ENCODE measurements around the gene ING5. TPM values are rescaled to one million over a fixed set of nuclear protein-coding genes. Genes with fewer than 3 reads are reported as not detected.
"Not testable (repeated sequence)": the region's sequence is repeated elsewhere in the genome, so short reads cannot be mapped to it uniquely, and the experiment has no call there.

The ING5 gene
- total RNA-seq, 2 experiments from 2014 or later: 41.0 to 43.8 TPM

- intact Hi-C loops (cut with micrococcal nuclease): no loop called here
- H3K4me1 Mint-ChIP-seq (ENCODE audit: low read depth): peaks cover 50% of the 10 kb centered on the region
- peaks cover 8% of the 10 kb centered on the region for H3K36me3 Mint-ChIP-seq (ENCODE audit: low read depth)
- peak overlapping the region; percentile 78 for H3K4me3 Mint-ChIP-seq
- no peaks in the 10 kb centered on the region for H3K27me3 Mint-ChIP-seq (ENCODE audit: low read depth)
- no peak for DNase-seq
- no peaks in the 10 kb centered on the region for H3K9me3 Mint-ChIP-seq
- no peak overlapping the region for H3K27ac Mint-ChIP-seq
- CTCF ChIA-PET: interaction anchor here (0.9 kb wide), 1 partner anchor 142 kb away, joined by 3 read pairs; no protein-coding TSS in a partner anchor
Measured at GRCh38 chr2:241736111-241736510, 34.3 kb downstream of the ING5 start.

DNA sequence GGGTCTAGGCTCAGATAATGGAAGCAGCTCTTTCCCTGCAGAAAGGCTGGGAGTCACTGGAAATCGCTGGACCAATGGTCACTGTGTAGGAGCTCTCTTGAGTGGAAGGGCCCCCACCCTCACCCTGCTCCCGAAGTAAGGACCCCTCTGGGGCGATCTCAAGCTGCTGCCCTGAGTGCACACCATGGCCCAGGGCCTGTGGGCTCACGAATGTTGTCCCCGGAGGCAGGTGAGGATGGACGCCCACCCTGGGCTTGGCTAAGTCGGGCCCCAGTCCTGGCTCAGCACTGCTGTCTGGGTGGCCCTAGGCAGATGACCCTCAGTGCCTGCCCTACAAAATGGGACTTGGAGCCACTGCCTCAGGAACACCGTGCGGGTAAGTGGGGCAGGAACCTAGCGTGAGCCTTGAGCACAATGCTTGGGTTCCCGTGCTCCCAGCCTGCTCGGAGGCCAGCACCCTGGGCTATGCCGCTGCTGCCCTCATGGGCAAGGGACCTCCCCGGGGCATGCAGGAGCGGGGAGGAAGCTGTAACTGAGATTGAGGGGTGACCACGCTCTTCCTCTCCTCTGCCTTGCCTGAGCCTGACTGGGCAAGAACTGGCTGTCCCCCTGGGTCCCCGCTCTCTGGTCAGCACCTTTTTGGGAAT lies 36.3 kb downstream of the ING5 start:
- Mint-ChIP-seq H3K27me3 (ENCODE audit: low read depth) (no peaks in the 10 kb centered on the region), H3K27ac (no peak overlapping the region), H3K9me3 (no peaks in the 10 kb centered on the region), H3K4me3 (no peak overlapping the region), H3K36me3 (ENCODE audit: low read depth) (peaks cover 9% of the 10 kb centered on the region), H3K4me1 (ENCODE audit: low read depth) (peaks cover 43% of the 10 kb centered on the region)
- DNase-seq: no peak
- intact Hi-C loops (cut with micrococcal nuclease): no loop called here
- CTCF ChIA-PET: interaction anchor here (0.7 kb wide), 1 partner anchor 14 kb away, joined by 3 read pairs; no protein-coding TSS in a partner anchor

GRCh38 chr2:241739177-241739576 lies 37.3 kb downstream of the ING5 start:
- H3K9me3 Mint-ChIP-seq: no peaks in the 10 kb centered on the region
- no peak for DNase-seq
- no peak overlapping the region for H3K4me3 Mint-ChIP-seq
- no peaks in the 10 kb centered on the region for H3K27me3 Mint-ChIP-seq (ENCODE audit: low read depth)
- no peak overlapping the region for H3K27ac Mint-ChIP-seq
- intact Hi-C loops (cut with micrococcal nuclease): no loop called here
- H3K36me3 Mint-ChIP-seq (ENCODE audit: low read depth): peaks cover 9% of the 10 kb centered on the region
- H3K4me1 Mint-ChIP-seq (ENCODE audit: low read depth): peaks cover 39% of the 10 kb centered on the region
- CTCF ChIA-PET: interaction anchor here (0.6 to 2.6 kb wide), 2 partner anchors 38 to 139 kb away, joined by 3 to 8 read pairs; no protein-coding TSS in a partner anchor

DNA sequence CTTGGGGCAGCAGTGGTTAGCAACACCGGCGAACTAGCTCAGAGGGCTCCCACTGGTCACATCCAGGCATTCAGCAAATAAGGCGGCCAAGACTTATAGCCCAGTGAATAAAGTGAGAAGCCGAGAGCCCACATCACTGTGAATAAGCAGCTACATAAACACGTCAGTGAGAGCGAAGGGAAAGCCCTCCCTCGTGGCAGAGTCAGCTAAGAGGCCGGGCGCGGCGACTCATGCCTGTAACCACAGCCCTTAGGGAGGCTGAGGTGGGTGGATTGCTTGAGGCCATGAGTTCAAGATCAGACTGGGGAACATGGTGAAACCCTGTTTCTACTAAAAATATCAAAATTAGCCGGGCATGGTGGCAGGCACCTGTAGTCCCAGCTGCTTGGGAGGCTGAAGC lies 37.8 kb downstream of the ING5 start:
- Mint-ChIP-seq H3K4me3 (no peak overlapping the region), H3K4me1 (ENCODE audit: low read depth) (peaks cover 39% of the 10 kb centered on the region), H3K9me3 (no peaks in the 10 kb centered on the region), H3K36me3 (ENCODE audit: low read depth) (peaks cover 9% of the 10 kb centered on the region), H3K27me3 (ENCODE audit: low read depth) (no peaks in the 10 kb centered on the region), H3K27ac (no peak overlapping the region)
- intact Hi-C loops (cut with micrococcal nuclease): no loop called here
- DNase-seq: peak; percentile 71
- CTCF ChIA-PET: interaction anchor here (0.6 to 2.6 kb wide), 2 partner anchors 39 to 139 kb away, joined by 3 to 8 read pairs; no protein-coding TSS in a partner anchor

DNA sequence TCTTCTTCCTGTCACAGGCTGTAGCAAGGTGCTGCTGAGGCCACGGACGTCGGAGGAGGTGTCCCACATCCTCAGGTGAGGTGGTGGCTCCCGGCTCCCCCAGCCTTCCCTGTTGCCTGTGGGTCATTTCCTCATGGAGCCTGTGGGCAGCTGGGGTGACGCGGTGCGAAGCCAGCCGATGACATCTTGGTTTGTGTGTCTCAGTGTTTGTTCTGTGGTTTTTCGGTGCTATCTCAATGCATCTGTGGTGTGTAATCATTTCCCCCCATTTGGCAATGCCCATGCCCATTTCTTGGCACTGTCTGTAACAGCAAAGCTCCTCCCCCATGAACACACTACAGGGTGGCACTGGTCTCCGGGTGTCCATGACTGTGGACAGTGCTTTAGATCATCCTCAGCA lies 39.2 kb downstream of the ING5 start:
- Mint-ChIP-seq H3K4me3 (no peak overlapping the region), H3K27me3 (ENCODE audit: low read depth) (no peaks in the 10 kb centered on the region), H3K9me3 (no peaks in the 10 kb centered on the region), H3K36me3 (ENCODE audit: low read depth) (peaks cover 15% of the 10 kb centered on the region), H3K27ac (no peak overlapping the region), H3K4me1 (ENCODE audit: low read depth) (peaks cover 36% of the 10 kb centered on the region)
- CTCF ChIA-PET: interaction anchor here (2.6 kb wide), 1 partner anchor 138 kb away, joined by 8 read pairs; no protein-coding TSS in a partner anchor
- peak; percentile 41 for DNase-seq
- intact Hi-C loops (cut with micrococcal nuclease): no loop called here

DNA sequence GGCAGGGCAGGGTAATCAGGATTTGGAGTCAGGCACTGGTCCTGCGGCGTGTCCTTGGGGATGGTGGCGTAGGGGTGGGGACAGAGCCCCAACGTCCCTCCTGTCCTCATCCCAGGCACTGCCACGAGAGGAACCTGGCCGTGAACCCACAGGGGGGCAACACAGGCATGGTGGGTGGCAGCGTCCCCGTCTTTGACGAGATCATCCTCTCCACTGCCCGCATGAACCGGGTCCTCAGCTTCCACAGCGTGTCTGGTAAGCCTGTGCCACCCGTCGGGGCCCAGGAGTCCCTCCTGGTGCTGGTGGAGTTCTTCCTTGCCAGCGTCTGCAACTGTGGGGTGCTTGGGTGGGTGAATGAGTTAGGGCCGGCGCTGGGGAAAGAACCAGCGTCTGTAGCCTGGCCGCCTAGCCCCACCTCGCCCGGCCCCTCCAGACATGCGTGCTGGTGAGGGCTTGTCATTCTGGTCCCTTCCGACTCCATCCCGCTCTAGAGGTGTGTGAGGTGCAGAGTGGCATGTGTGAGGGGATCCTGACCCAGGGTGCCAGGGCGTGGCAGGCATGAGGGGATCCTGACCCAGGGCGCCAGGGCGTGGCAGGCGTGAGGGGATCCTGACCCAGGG lies 40.6 kb downstream of the ING5 start:
- Mint-ChIP-seq H3K27ac (no peak overlapping the region), H3K4me3 (no peak overlapping the region), H3K36me3 (ENCODE audit: low read depth) (peaks cover 16% of the 10 kb centered on the region), H3K9me3 (no peaks in the 10 kb centered on the region), H3K27me3 (ENCODE audit: low read depth) (no peaks in the 10 kb centered on the region), H3K4me1 (ENCODE audit: low read depth) (peaks cover 31% of the 10 kb centered on the region)
- no peak for DNase-seq
- intact Hi-C loops (cut with micrococcal nuclease): no loop called here
- CTCF ChIA-PET: no interaction called here

DNA sequence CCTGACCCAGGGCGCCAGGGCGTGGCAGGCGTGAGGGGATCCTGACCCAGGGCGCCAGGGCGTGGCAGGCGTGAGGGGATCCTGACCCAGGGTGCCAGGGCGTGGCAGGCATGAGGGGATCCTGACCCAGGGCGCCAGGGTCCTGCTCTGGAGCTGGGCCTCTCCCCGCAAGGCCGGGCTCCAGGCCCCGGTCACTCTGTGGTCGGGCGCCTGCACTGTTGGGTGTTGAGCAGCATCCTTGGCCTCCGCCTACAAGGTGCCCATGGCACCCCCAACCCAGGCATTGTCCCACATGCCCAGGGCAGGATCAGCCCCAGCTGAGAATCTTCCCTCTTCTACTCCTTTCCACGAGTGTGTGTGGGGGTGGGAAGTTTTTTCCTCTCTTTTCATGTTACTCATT lies 41.2 kb downstream of the ING5 start:
- Mint-ChIP-seq H3K4me1 (ENCODE audit: low read depth) (peaks cover 27% of the 10 kb centered on the region), H3K36me3 (ENCODE audit: low read depth) (peaks cover 16% of the 10 kb centered on the region)
- H3K9me3 Mint-ChIP-seq; H3K27me3 Mint-ChIP-seq (ENCODE audit: low read depth); H3K27ac Mint-ChIP-seq; intact Hi-C loops (cut with micrococcal nuclease); DNase-seq; H3K4me3 Mint-ChIP-seq; CTCF ChIA-PET: not testable (repeated sequence)

- Mint-ChIP-seq H3K36me3 (ENCODE audit: low read depth) (peaks cover 16% of the 10 kb centered on the region), H3K27me3 (ENCODE audit: low read depth) (no peaks in the 10 kb centered on the region), H3K4me3 (no peak overlapping the region), H3K4me1 (ENCODE audit: low read depth) (peaks cover 25% of the 10 kb centered on the region), H3K9me3 (no peaks in the 10 kb centered on the region), H3K27ac (no peak overlapping the region)
- CTCF ChIA-PET: no interaction called here
- intact Hi-C loops (cut with micrococcal nuclease): no loop called here
- no peak for DNase-seq
Measured at GRCh38 chr2:241743620-241744019, 41.8 kb downstream of the ING5 start.

DNA sequence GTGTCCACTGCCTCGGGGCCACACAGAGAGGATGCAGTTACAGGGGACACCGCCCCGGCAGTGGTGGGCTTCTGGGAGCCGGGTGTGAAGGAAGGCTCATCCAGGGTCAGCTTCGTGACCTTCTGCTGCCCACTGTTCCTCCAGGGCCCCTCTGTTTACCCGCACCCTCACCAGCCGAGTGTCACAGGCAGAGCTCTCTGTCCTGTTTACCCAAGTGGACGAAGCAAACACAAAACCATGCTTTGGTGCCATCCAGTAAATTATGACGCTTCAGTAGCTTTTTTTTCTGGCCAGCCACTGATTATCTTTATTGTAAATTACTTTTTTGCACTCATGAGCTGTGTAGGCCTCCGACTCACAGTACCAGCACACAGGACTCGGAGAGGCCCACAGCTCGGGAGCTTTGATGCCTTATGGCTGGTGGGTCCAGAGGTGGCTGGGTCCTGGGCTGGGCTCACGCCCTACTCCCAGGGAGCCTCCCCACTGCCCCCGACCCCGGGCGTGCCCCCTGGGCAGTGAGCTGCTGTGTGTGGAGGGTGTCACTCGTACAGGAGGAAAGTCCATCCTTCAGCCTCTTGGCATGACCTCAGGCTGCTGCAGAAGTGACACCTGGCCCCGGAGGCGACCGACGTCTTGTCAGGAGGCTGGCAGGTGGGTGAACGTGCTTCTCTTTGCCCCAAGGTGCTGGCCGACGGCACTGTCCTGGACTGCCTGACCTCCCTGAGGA lies 42.4 kb downstream of the ING5 start:
- intact Hi-C loops (cut with micrococcal nuclease): no loop called here
- DNase-seq: no peak
- Mint-ChIP-seq H3K36me3 (ENCODE audit: low read depth) (peaks cover 21% of the 10 kb centered on the region), H3K4me3 (no peak overlapping the region), H3K9me3 (no peaks in the 10 kb centered on the region), H3K27ac (no peak overlapping the region), H3K27me3 (ENCODE audit: low read depth) (no peaks in the 10 kb centered on the region), H3K4me1 (ENCODE audit: low read depth) (peaks cover 19% of the 10 kb centered on the region)
- CTCF ChIA-PET: no interaction called here

DNA sequence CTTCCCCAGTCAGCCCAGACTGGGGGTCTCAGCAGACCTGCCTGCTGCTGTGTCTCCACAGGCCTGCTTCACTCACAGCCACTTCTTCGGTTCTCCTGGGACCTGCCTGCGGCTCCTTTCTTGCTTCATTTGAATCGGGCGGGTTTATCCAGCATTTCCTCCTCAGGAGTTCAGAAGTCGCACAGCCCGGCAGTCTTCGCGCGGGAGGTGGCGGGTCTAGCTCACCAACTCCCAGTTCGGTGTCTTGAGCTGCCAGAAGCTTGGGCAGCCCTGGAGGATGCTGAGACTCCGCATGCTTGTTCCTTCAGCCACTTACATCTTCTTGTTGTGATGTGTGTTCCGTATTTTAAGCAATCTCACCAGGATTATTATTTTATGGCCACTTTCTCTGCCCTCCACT lies 43.4 kb downstream of the ING5 start:
- CTCF ChIA-PET: no interaction called here
- H3K27me3 Mint-ChIP-seq (ENCODE audit: low read depth): no peaks in the 10 kb centered on the region
- H3K27ac Mint-ChIP-seq: no peak overlapping the region
- intact Hi-C loops (cut with micrococcal nuclease): no loop called here
- H3K36me3 Mint-ChIP-seq (ENCODE audit: low read depth): peaks cover 23% of the 10 kb centered on the region
- no peak overlapping the region for H3K4me3 Mint-ChIP-seq
- H3K9me3 Mint-ChIP-seq: no peaks in the 10 kb centered on the region
- peaks cover 8% of the 10 kb centered on the region for H3K4me1 Mint-ChIP-seq (ENCODE audit: low read depth)
- no peak for DNase-seq

DNA sequence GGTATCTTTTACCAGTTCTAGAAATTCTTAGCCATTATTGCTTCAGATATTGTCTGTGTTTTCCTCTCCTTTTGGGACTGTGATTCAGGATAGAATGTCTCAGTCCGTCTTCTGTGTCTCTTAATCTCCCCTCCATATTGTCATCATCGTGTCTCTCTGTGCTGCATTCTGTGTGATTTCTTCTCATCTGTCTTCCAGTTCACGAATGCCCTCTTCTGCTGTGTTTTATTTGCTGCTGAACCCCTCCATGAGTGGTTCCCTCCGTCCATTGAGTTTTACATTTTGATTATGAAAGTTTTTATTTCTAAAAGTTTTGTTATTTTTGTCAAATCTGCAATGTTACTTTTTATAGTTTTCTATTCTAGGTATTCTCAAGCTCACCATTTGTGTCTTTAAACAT lies 44.2 kb downstream of the ING5 start:
- Mint-ChIP-seq H3K9me3 (no peaks in the 10 kb centered on the region), H3K4me1 (ENCODE audit: low read depth) (peaks cover 2% of the 10 kb centered on the region), H3K4me3 (no peak overlapping the region), H3K27ac (no peak overlapping the region), H3K36me3 (ENCODE audit: low read depth) (peaks cover 21% of the 10 kb centered on the region), H3K27me3 (ENCODE audit: low read depth) (no peaks in the 10 kb centered on the region)
- no peak for DNase-seq
- intact Hi-C loops (cut with micrococcal nuclease): no loop called here
- CTCF ChIA-PET: no interaction called here

DNA sequence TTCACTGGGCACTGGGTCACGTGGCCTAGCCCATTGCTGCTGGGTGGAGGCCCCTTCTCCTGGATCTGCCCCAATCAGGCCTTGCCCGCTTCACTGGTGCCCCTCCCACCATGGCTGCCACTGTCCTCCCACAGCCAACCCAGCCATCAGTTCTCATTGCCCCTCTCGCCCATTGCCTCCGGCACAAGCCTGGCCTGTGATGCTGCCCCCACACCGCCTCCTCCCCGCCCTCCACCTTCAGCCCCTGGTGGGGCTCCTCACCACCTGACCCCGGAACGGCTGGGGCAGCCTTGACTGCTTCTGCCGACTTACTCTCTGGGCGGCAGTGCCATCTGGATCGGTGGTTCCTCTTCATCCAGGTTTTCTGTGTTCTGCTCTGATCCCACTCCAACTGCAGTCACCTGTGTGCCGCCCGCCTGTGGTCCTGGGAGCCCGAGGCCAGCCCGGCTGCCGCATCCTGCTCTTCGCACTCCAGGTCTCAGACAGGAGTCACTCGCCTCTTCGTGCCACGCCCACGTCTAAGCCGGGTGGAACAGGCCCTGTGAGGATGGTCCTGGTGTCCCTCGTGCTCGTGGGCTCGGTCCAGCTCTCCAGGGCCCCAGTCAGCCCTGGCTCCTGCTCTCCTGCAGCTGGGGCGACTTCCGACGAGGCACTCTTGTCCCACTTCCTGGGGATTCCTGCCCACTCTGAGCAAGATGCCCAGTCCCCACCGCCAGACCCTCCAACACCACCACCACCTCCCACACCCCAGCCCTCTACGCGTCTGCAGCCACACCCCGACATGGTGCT lies 46.8 kb downstream of the ING5 start:
- H3K9me3 Mint-ChIP-seq: no peaks in the 10 kb centered on the region
- CTCF ChIA-PET: no interaction called here
- no peak for DNase-seq
- no peak overlapping the region for H3K27ac Mint-ChIP-seq
- H3K4me1 Mint-ChIP-seq (ENCODE audit: low read depth): no peaks in the 10 kb centered on the region
- no peaks in the 10 kb centered on the region for H3K27me3 Mint-ChIP-seq (ENCODE audit: low read depth)
- H3K4me3 Mint-ChIP-seq: no peak overlapping the region
- H3K36me3 Mint-ChIP-seq (ENCODE audit: low read depth): peaks cover 20% of the 10 kb centered on the region
- intact Hi-C loops (cut with micrococcal nuclease): no loop called here

All from activated naive CD4-positive, alpha-beta T cell treated with anti-CD3 and anti-CD28 coated beads for 36 hours (primary cell).